ENCODE data around the gene ENTPD7. TPM values are rescaled to one million over a fixed set of nuclear protein-coding genes. Genes with fewer than 3 reads are reported as not detected.

ENTPD7 gene
- total RNA-seq, 1 experiment from 2014 or later, result 14.5 TPM

GRCh38 chr10:99667108-99667751, 7.9 kb downstream of the ENTPD7 start:
- no peak overlapping the region for H3K4me3 Mint-ChIP-seq
- Histone ChIP-seq H4K5ac (ENCODE audit: insufficient read length, low read depth, low read length) (no peak overlapping the region), H3K27ac (ENCODE audit: insufficient read length, low read depth, low read length) (no peak overlapping the region), H3K79me1 (ENCODE audit: insufficient read depth, low read depth, low read length, poor library complexity, severe bottlenecking) (no peaks in the 10 kb centered on the region), H3K23ac (ENCODE audit: insufficient read length, low read depth, low read length) (no peak overlapping the region), H2BK12ac (ENCODE audit: insufficient read length, low read depth, low read length) (no peak overlapping the region), H3K14ac (ENCODE audit: insufficient read depth, low read length) (no peak overlapping the region), H4K91ac (ENCODE audit: insufficient read length, low read depth, low read length) (no peak overlapping the region), H3T11ph (ENCODE audit: low read length) (no peak overlapping the region), H3K56ac (ENCODE audit: insufficient read length, low read depth, low read length) (no peak overlapping the region), H3K27me3 (ENCODE audit: insufficient read depth, low read length) (no peaks in the 10 kb centered on the region), H3K9ac (ENCODE audit: extremely low read depth, insufficient read length, low read length) (no peak overlapping the region), H4K20me1 (ENCODE audit: control insufficient read depth, insufficient read depth, insufficient read length) (no peaks in the 10 kb centered on the region), H2BK15ac (ENCODE audit: low read depth, low read length) (no peak overlapping the region), H2BK5ac (ENCODE audit: insufficient read length, low read length) (no peak overlapping the region), H3K9me3 (ENCODE audit: control insufficient read depth, low read depth, low read length) (no peaks in the 10 kb centered on the region), H3K79me2 (ENCODE audit: insufficient read depth, low read length) (no peaks in the 10 kb centered on the region), H2AK5ac (ENCODE audit: insufficient read length, low read length) (no peak overlapping the region), H3K4me1 (ENCODE audit: insufficient read depth, low read length) (no peaks in the 10 kb centered on the region), H3K4me2 (ENCODE audit: insufficient read depth, insufficient read length, low read length) (no peak overlapping the region), H2AFZ (ENCODE audit: low read length) (no peak overlapping the region), H2BK120ac (ENCODE audit: low read depth, low read length, poor library complexity, severe bottlenecking) (no peak overlapping the region), H3K23me2 (ENCODE audit: insufficient read length, low read depth, low read length, poor library complexity, severe bottlenecking) (no peaks in the 10 kb centered on the region), H3K18ac (ENCODE audit: insufficient read length, low read depth, low read length) (no peak overlapping the region), H2BK20ac (ENCODE audit: low read depth, low read length, poor library complexity, severe bottlenecking) (no peak overlapping the region), H4K8ac (replicated peaks; ENCODE audit: insufficient read length, low read depth, low read length) (no peak overlapping the region), H3K4ac (ENCODE audit: low read depth, low read length) (no peak overlapping the region)
- peaks cover 0 to 16% (median 4%) of the 10 kb centered on the region in 3 experiments; a peak in 4 of 7 replicates for H3K36me3 Mint-ChIP-seq (ENCODE audit: insufficient read depth in 1 of 3, low read depth in 3 of 3)
- no peak for DNase-seq
- WGBS (ENCODE audit: extremely low coverage, insufficient read length, low lambda C conversion rate), result no CpG with 5 or more reads among the region's 4 CpGs
- H3K27ac Mint-ChIP-seq, result no peak overlapping the region
- H3K4me1 Mint-ChIP-seq, result no peaks in the 10 kb centered on the region
- TF ChIP-seq CTCF (conservative IDR thresholded peaks at IDR 0.05), result no peak
- H3K27me3 Mint-ChIP-seq (ENCODE audit: low read depth), result no peaks in the 10 kb centered on the region
- H3K9me3 Mint-ChIP-seq, result no peaks in the 10 kb centered on the region
